ENCODE data around the gene MISP.

DNA sequence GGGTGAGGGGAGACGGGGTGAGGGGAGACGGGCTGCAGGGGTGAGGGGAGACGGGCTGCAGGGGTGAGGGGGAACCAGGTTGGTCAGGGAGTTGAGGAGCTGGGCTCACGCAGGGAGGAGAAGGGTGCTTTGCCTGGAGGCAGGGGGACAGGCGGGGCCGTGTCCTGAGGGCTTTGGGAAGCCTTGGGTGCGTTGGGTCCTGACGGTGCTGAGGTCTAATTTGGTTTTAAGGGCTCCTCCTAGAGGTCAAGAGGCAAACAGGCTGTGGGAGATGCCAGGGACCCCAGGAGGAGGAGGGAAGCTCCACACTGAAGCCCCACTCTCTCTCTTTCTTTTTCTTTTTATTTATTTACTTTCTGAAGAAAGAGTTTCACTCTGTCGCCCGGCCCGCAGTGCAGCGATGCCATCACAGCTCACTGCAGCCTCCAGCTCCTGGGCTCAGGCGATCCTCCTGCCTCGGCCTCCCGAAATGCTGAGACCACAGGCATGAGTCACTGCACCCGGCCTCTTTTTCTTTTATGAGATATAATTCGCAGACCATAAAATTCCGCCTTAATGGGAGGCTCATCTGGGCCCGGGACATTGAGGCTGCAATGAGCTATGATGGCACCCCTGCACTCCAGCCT lies 9.3 kb upstream of the MISP start:
- TF ChIP-seq, protein P1, sequence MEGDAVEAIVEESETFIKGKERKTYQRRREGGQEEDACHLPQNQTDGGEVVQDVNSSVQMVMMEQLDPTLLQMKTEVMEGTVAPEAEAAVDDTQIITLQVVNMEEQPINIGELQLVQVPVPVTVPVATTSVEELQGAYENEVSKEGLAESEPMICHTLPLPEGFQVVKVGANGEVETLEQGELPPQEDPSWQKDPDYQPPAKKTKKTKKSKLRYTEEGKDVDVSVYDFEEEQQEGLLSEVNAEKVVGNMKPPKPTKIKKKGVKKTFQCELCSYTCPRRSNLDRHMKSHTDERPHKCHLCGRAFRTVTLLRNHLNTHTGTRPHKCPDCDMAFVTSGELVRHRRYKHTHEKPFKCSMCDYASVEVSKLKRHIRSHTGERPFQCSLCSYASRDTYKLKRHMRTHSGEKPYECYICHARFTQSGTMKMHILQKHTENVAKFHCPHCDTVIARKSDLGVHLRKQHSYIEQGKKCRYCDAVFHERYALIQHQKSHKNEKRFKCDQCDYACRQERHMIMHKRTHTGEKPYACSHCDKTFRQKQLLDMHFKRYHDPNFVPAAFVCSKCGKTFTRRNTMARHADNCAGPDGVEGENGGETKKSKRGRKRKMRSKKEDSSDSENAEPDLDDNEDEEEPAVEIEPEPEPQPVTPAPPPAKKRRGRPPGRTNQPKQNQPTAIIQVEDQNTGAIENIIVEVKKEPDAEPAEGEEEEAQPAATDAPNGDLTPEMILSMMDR (IDR thresholded peaks at IDR 0.05): peak in 1 of 5 experiments; percentile 8
- no peak for TF ChIP-seq POLR2A (IDR thresholded peaks at IDR 0.05)

All from transverse colon (tissue), 3 donors.